Vagina (tissue), 2 donors: ENCODE results near the gene AIG1.

ENCODE experiments used
- POLR2A ChIP-seq, 2 donors: fragments of 450-650 bp; IDR thresholded peaks; one replicate each; pipeline ENCODE4 v1.6.1; 2017; ENCODE audit warnings: antibody characterized with exemption in 2 of 2, mild to moderate bottlenecking in 2 of 2, moderate library complexity in 2 of 2
- TF ChIP-seq, protein P1 (sequence below), 3 experiments: fragments of 450-650 bp in 2 of 3; fragments of 200-600 bp in 1 of 3; sonication (generic) in 1 of 3; IDR thresholded peaks; one replicate each; pipeline ENCODE4 v1.5.1; 2017 to 2019; ENCODE audit warnings: antibody characterized with exemption in 3 of 3, mild to moderate bottlenecking in 2 of 3, moderate library complexity in 2 of 3

DNA sequence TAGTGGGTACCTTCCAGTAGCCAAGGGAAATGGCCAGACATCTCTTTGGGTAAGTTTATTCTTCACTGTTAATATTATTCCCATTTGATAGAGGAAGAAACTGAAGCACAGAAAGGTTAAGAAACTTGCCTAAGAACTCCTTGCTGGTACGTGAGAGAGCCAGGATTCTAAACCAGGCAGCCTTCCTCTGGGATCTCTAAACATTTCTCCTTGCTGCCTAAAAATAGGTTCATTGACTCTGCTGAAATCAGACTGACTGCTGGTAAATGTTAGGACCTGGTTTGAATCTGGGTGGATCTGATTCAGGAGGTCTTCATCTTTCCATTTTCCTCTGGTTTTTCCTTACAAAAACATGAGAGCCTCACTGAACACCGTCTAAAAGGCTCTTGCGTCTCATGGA is 186.9 kb downstream of the AIG1 start:
- no peak for TF ChIP-seq POLR2A (IDR thresholded peaks at IDR 0.05)
- TF ChIP-seq, protein P1, sequence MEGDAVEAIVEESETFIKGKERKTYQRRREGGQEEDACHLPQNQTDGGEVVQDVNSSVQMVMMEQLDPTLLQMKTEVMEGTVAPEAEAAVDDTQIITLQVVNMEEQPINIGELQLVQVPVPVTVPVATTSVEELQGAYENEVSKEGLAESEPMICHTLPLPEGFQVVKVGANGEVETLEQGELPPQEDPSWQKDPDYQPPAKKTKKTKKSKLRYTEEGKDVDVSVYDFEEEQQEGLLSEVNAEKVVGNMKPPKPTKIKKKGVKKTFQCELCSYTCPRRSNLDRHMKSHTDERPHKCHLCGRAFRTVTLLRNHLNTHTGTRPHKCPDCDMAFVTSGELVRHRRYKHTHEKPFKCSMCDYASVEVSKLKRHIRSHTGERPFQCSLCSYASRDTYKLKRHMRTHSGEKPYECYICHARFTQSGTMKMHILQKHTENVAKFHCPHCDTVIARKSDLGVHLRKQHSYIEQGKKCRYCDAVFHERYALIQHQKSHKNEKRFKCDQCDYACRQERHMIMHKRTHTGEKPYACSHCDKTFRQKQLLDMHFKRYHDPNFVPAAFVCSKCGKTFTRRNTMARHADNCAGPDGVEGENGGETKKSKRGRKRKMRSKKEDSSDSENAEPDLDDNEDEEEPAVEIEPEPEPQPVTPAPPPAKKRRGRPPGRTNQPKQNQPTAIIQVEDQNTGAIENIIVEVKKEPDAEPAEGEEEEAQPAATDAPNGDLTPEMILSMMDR (IDR thresholded peaks at IDR 0.05) = no peak
